Endodermal cell (in vitro differentiated cells): ENCODE measurements around the gene KCNK7. TPM values are rescaled to one million over a fixed set of nuclear protein-coding genes. Genes with fewer than 3 reads are reported as not detected.

ENCODE experiments used
- DNase-seq: peaks from one replicate; pipeline ENCODE4 v3.0.0-alpha.2; 2017
- H3K27ac ChIP-seq: 2 replicates; pipeline ENCODE4 v1.5.1; 2013; ENCODE audit warnings: mild to moderate bottlenecking, low read depth, low read length, moderate library complexity
- H3K27me3 ChIP-seq: 2 replicates; pipeline ENCODE4 v1.6.1; 2013; ENCODE audit warnings: mild to moderate bottlenecking, low read length, moderate library complexity; ENCODE audit not compliant: insufficient read depth, control insufficient read depth, poor library complexity, severe bottlenecking
- H3K36me3 ChIP-seq: 2 replicates; pipeline ENCODE4 v1.7.0; 2013; ENCODE audit warnings: mild to moderate bottlenecking, low read length, moderate library complexity; ENCODE audit not compliant: control insufficient read depth, insufficient read depth
- H3K4me1 ChIP-seq: one replicate; pipeline ENCODE4 v1.7.0; 2013; ENCODE audit warnings: low read length; ENCODE audit not compliant: control insufficient read depth, insufficient read depth
- H3K4me3 ChIP-seq: 2 replicates; pipeline ENCODE4 v1.5.1; 2013; ENCODE audit warnings: mild to moderate bottlenecking, low read length, moderate library complexity
- H3K9ac ChIP-seq: 2 replicates; pipeline ENCODE4 v1.6.1; 2013; ENCODE audit warnings: mild to moderate bottlenecking, low read length, moderate library complexity; ENCODE audit not compliant: poor library complexity, severe bottlenecking; ENCODE audit errors: extremely low read depth
- H3K9me3 ChIP-seq: 2 replicates; pipeline ENCODE4 v1.6.1; 2013; ENCODE audit warnings: mild to moderate bottlenecking, low read length, moderate library complexity; ENCODE audit not compliant: control insufficient read depth
- H3K27ac Mint-ChIP-seq: 2 replicates; pipeline ENCODE4 v1.8.0; 2020; ENCODE audit warnings: mixed read lengths
- H3K27me3 Mint-ChIP-seq: 2 replicates; pipeline ENCODE4 v1.8.0; 2021; ENCODE audit warnings: mild to moderate bottlenecking, mixed read lengths; ENCODE audit not compliant: insufficient read depth
- H3K36me3 Mint-ChIP-seq: 2 replicates; pipeline ENCODE4 v1.8.0; 2020; ENCODE audit warnings: low read depth, mixed read lengths
- H3K4me1 Mint-ChIP-seq: 2 replicates; pipeline ENCODE4 v1.8.0; 2020; ENCODE audit warnings: mixed read lengths
- H3K4me3 Mint-ChIP-seq: 2 replicates; pipeline ENCODE4 v1.8.0; 2020; ENCODE audit warnings: mild to moderate bottlenecking, moderate library complexity, mixed read lengths
- H3K9me3 Mint-ChIP-seq: 2 replicates; pipeline ENCODE4 v1.8.0; 2020; ENCODE audit warnings: mild to moderate bottlenecking, mixed read lengths
- CTCF ChIP-seq: fragments of 200-600 bp; sonication (generic); conservative IDR thresholded peaks from 2 replicates; pipeline ENCODE4 v1.5.0; 2021; ENCODE audit warnings: antibody characterized with exemption, mild to moderate bottlenecking
- WGBS, 2 experiments: methylation state at CpG; one replicate each; pipeline versions ENCODE4 v1.1.5 to v1.1.7; 2013; ENCODE audit warnings: missing lambda C conversion rate in 2 of 2, mixed read lengths in 1 of 2; ENCODE audit not compliant: insufficient coverage in 1 of 2, insufficient read length in 1 of 2; 5-methylcytosine and 5-hydroxymethylcytosine counted together
- total RNA-seq, 2 donors: library from RNA; stranded (reverse); fragmentation: NEBNext Ultra II Directional in 1 of 2; extraction: Animal tissue kit (Norgen Biotek cat#: 25700) in 1 of 2; gene quantifications; 2 replicates in 1 of 2; 3 replicates in 1 of 2; pipeline ENCODE4 v1.2.1, GENCODE V29; 2021

The KCNK7 gene
- total RNA-seq, 2 donors from 2014 or later = 1.2 TPM; not detected in 1

GRCh38 chr11:65556470-65557279 is 38.9 kb downstream of the KCNK7 start:
- TF ChIP-seq CTCF = no peak
- no peak for DNase-seq
- Histone ChIP-seq H3K4me1 (peaks cover 17% of the 10 kb centered on the region), H3K9me3 (no peaks in the 10 kb centered on the region), H3K27ac (no peak overlapping the region), H3K9ac (no peak overlapping the region), H3K36me3 (no peaks in the 10 kb centered on the region), H3K27me3 (peaks cover 15% of the 10 kb centered on the region), H3K4me3 (peak overlapping the region; percentile 49)
- Mint-ChIP-seq H3K27ac (no peak overlapping the region), H3K36me3 (no peaks in the 10 kb centered on the region), H3K27me3 (peaks cover 57% of the 10 kb centered on the region), H3K4me1 (peaks cover 25% of the 10 kb centered on the region), H3K4me3 (peak overlapping the region; percentile 59), H3K9me3 (no peaks in the 10 kb centered on the region)
- 86 to 92% methylated on average over 8 to 12 of the region's 12 CpGs for WGBS, 2 experiments

- Mint-ChIP-seq H3K27me3 (peaks cover 66% of the 10 kb centered on the region), H3K9me3 (no peaks in the 10 kb centered on the region), H3K36me3 (no peaks in the 10 kb centered on the region), H3K27ac (no peak overlapping the region), H3K4me3 (no peak overlapping the region), H3K4me1 (peaks cover 32% of the 10 kb centered on the region)
- Histone ChIP-seq H3K4me3 (no peak overlapping the region), H3K27me3 (peaks cover 15% of the 10 kb centered on the region), H3K9me3 (no peaks in the 10 kb centered on the region), H3K9ac (no peak overlapping the region), H3K36me3 (no peaks in the 10 kb centered on the region), H3K27ac (no peak overlapping the region), H3K4me1 (peaks cover 12% of the 10 kb centered on the region)
- DNase-seq = no peak
- TF ChIP-seq CTCF = no peak
- 77% methylated on average over 6 of the region's 6 CpGs; no CpG with 5 or more reads in 1 of the 2 experiments for WGBS, 2 experiments
These were observed 39.8 kb downstream of the KCNK7 start for GRCh38 chr11:65555693-65556231.

GRCh38 chr11:65554842-65555430 is 40.7 kb downstream of the KCNK7 start:
- Histone ChIP-seq H3K36me3 (no peaks in the 10 kb centered on the region), H3K9ac (no peak overlapping the region), H3K4me1 (peaks cover 12% of the 10 kb centered on the region), H3K4me3 (no peak overlapping the region), H3K9me3 (no peaks in the 10 kb centered on the region), H3K27ac (no peak overlapping the region), H3K27me3 (peaks cover 15% of the 10 kb centered on the region)
- no peak overlapping the region for H3K4me3 Mint-ChIP-seq
- H3K4me1 Mint-ChIP-seq = peaks cover 25% of the 10 kb centered on the region
- H3K27ac Mint-ChIP-seq = no peak overlapping the region
- no peak for DNase-seq
- 87 to 100% methylated on average over 1 to 4 of the region's 4 CpGs for WGBS, 2 experiments
- no peaks in the 10 kb centered on the region for H3K9me3 Mint-ChIP-seq
- TF ChIP-seq CTCF = no peak
- no peaks in the 10 kb centered on the region for H3K36me3 Mint-ChIP-seq
- peaks cover 64% of the 10 kb centered on the region for H3K27me3 Mint-ChIP-seq
